ENCODE results near the gene ABLIM2.

ABLIM2 gene

GRCh38 chr4:8117278-8117682 lies 41.3 kb downstream of the ABLIM2 start:
- DNase-seq: no peak

GRCh38 chr4:8115916-8116315 lies 42.7 kb downstream of the ABLIM2 start:
- no peak for DNase-seq

GRCh38 chr4:8115203-8115520 lies 43.5 kb downstream of the ABLIM2 start:
- DNase-seq: no peak

DNA sequence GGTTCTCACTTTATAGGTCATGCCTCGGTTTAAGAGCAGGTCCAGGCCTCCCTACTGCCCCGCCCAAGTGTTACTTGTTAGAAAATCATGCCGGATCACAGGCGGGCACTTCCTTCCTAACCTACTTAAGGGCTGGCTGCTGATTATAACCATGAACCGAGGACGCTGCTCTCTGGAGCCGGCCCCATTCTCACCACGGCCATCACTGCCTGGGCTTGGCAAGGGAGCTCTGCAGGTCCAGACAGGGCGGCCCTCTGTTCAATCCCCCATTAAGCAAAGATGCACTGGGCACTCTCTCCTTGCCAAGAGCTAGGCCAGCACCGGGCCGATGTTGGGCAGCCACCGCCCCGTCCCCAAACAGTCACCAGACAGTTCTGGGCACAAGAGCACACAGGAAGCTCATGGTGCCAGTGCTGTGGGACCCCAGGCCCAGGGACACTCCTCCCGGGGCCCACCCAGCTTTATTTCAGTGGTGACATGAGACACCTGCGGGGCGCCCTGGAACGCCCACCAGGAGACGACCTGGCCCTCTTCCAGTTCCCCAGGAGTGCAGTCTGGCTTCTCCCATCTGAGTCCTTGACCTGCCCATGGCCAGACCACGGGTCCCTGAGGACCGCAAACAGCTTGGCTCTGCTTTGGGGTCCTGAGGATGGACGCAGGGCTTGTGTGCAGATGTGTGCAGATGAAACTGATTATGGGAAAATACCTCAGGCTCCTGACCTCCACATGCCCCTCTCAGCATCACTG lies 44.0 kb downstream of the ABLIM2 start:
- DNase-seq: no peak

GRCh38 chr4:8113611-8114377 lies 44.8 kb downstream of the ABLIM2 start:
- DNase-seq: no peak

GRCh38 chr4:8112672-8113071 lies 45.9 kb downstream of the ABLIM2 start:
- DNase-seq: no peak

GRCh38 chr4:8112036-8112576 lies 46.5 kb downstream of the ABLIM2 start:
- DNase-seq: no peak

DNA sequence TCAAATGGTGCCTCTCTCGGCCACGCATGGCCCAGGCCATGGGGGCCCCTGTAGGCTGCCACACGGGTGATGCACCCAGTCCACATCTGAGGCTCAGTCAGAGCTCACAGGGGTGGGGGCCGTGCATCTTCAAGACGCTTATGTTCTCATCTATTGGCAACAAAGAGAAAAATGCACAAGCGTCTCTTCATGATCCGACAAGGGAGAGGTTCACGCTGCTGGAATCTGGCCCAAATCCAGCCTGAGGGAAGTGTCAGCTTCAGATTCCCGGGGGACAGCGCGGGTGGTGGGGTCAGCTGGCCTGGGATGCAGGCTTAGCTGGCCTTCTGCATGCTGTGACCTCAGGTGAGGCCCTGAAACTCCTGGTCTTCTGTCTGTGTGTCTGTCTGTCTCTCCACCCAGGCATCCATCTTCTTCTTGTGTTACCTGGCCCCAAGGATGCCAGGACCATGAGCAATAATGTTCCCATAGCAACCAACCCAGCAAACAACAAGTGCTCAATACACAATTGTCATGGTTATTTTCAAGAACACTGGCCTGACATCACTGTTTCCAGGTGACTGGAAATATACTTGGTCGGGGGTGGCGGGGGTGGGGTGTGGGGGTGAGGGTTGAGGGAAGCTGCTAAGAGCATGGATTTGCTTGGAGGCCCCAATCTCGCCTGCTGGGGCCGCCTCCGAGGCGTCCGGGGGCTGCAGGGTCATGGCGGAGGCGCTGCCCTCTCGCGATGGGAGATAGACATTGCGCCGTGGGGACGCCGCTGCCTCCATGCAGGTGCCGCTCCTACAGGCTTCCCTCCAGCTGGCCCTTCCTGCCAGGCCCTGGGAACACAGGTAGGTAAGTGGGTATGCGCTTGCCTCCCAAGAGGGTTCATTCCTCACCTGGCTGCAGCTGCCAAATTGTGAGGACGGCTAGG lies 48.3 kb downstream of the ABLIM2 start:
- no peak for DNase-seq

- DNase-seq: no peak
Measured at GRCh38 chr4:8109406-8110065, 49.1 kb downstream of the ABLIM2 start.

GRCh38 chr4:8108991-8109390 lies 49.6 kb downstream of the ABLIM2 start:
- no peak for DNase-seq

- DNase-seq: no peak
Measured at GRCh38 chr4:8108261-8108660, 50.4 kb downstream of the ABLIM2 start.

DNA sequence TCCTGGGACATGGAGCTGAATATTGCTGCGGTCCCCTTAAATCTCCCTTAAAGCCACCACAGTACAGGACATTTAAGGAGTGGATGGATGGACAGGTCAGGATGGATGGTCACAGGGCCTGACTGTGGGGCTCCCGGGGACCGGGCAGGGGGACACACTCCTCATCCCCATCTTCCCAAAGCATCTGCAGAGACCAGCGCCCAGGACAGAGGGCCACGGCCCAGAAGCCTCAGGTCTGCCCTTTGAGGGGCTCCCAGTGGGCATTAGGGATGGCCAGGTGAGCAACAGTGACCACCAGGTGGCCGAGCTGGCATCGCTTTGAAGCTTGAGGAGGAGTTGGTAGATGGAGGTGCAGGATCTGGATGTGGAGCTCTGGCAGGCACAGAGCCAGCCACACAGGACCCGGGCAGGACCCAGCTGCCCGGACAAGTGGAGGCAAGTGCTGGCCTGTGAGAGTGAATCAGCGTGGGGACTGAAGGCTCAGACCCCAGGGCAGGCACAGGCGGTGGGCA lies 51.4 kb downstream of the ABLIM2 start:
- no peak for DNase-seq

- no peak for DNase-seq
Measured at GRCh38 chr4:8106451-8107025, 52.1 kb downstream of the ABLIM2 start.

DNA sequence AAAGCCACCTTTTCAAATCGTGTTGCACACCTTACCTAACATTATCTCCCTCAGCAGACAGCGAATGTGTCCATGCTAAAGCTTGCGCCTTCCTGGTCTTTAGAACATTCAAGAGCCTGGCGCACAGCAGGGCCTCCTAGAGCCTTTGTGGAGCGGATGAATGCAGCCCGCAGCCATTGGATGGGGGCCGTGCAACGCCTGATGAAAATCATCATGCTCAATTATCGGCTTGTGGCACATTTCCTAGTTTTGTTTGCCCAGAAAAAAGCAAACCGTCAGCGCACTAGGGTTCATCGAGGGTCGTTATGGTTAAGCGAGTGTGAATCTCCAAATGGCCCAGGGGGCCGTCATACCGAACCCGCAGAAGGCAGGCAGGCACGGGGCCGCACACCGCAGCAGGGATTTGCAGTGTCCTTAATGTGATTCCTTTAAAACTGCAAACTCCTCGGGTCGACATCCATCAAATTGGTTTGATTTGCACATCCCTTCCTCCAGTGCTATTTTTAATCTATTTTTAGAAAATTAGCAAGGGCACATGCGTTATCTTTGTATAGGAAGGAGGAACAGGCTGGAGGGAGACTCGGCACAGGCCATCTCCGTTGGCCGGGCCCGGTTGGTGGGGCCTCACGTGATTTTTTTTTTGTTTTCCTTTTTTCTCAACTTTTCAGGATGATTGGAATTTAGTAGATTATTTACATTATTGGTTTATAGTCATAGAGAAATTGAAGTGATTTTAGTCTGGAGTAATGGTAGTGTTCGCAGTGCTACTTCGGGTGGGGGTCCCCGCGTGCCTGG lies 53.1 kb downstream of the ABLIM2 start:
- DNase-seq: no peak

DNA sequence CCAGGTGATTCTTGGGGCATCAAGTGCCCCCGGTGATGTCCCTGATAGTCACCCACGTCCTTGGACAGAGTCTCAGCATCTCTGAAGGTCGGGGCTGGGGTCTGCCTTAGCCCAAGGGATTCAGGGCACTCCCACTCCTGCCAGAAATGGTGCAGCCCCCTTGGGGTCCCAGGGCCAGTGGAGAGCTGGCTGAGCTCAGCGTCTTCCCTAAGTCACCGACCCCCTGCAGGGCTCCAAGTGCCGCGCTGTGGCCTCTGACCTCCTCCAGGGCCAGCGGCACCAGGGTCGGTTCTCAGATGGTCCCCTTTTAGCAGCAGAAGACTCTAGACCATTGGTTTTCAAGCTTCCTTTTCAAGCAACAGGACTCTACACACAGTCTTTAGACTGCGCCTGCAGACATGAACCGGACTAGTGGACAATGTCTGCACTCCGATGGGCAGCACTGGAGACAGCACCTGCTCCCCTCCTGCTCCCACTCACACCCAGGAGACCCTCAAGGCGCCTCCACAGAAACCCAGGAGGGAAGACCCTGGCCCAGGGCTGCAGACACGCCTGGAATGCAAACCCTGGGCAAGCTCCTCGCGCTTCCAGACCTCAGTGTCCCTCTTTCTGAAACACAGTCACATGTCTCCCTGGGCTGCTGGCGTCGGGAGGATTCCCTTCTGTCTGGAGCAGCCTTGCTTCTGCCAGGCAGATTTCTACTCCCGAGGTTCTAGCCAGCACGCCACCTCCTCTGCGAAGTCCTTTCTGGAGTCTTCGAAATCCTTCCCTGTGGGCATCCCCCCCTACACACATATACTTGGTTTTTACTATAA lies 53.9 kb downstream of the ABLIM2 start:
- no peak for DNase-seq

DNA sequence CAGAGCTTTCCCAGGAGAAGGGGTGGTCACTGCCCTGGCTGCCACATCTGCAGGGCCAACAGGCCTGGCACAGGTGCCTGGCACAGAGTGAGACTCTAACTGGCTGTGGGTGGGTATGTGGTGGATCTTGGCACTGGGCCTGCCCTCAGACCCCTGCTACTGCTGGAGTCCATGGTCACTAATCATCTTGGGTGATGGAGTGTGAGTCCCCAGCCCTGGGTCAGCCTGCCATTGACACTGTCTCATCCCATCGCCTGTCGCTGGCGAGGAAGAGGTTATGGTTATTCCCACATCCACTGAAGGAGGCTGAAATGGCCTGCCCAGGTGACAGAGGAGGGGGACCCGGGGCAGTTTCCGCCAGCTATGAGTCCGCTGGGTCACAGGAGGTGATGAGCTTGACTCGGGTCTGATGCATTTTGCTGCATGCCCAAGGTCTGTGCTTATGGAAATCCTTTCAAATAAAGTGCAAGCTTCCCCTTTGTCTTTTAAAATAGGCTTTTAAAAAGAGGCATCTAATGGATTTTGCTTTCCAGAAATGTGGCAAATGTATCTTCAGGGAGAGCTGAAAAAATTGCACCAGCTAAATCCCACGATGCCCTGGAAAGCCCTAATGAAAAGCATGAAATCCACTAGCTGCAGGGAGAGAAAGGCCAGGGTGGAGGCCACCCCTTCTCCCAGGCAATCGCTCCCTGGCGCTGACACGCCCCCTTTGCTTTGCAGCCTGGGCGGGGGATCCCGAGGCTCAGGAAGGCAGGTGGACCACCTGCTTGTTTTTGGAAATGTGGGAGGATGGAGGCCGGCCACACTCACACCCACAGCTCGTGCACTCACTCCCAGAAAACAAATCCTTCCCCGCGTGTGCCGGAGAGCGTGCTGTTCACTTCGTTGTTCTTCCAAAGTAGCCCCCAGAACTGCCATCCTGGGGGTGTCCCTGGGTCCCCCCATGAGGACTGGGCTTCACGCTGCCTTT lies 54.9 kb downstream of the ABLIM2 start:
- DNase-seq: no peak

DNA sequence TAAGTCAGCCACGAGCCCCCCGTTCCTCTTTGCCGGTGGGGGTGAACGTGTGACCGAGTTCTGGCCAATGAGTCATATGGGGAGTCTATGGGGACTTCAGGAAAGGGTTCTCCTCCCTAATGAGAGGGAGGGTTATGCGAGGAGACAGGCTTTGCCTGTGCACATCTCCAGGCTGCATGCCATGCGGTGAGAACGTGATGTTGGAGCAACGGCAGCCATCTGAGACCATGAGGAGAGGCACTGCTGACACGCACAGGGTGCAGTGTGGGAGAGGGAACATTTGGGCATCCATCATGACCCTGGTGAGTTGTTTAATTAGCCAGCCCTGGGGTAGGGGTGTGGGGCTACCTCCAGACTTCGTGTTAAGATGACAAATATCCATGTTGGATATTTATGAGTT lies 55.8 kb downstream of the ABLIM2 start:
- DNase-seq: no peak

GRCh38 chr4:8102076-8102355 lies 56.6 kb downstream of the ABLIM2 start:
- DNase-seq: no peak

Data from activated gamma-delta T cell (primary cell).